Suppressor macrophage (primary cell): ENCODE results near the gene TCN1.
"Not testable (repeated sequence)": the region's sequence is repeated elsewhere in the genome, so short reads cannot be mapped to it uniquely, and the experiment has no call there.

Experiments
- DNase-seq, 4 experiments: peaks; one replicate each; pipeline ENCODE4 v3.0.0-alpha.2; 2020 to 2022
- total RNA-seq, 17 experiments: gene quantifications; one replicate each; lab custom pipeline; 2026; ENCODE audit warnings: mixed read lengths in 6 of 17, inconsistent platforms in 3 of 17; lab: John Stamatoyannopoulos, UW

TCN1 gene
- total RNA-seq = 0 to 1.7 (median 0.17) reads per million in 17 experiments

DNA sequence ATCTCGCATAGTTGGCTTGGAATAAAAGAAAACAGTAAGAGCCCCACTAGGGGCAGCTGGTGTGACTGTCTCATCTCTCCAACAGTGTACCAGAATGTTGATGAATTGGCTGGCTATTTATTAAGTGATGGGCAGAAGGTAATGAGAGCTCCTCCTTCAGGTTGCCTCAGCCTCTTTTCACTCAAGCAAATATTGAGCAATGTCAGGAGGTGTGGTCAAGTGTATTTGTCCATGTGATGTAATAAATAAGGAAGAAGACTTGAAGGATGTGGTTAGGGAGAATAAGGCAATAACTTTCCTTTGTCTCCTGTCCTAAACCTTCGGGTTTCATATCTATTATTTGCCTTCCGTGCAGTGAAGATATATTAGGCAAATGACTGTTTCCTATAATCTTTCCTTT is at the start of gene TCN1:
Gene TCN1, minus strand, starts transcription at position 91 of the 400 bp plus-strand sequence. Its CDS starts 17 bp downstream, at position 74.
- DNase-seq = peak; percentile 63 to 88 (median 80)

DNA sequence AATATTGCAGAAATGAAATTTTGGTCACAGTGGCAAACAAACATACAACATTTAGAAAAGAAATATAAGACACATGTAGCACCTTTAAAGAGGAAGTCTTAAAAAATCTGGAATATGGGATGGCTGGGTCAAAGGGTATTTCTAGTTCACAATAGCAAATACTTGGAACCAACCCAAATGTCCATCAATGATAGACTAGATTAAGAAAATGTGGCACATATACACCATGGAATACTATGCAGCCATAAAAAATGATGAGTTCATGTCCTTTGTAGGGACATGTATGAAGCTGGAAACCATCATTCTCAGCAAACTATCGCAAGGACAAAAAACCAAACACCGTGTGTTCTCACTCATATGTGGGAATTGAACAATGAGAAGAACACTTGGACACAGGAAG is 37.3 kb upstream of the TCN1 start:
- DNase-seq = not testable (repeated sequence)

DNA sequence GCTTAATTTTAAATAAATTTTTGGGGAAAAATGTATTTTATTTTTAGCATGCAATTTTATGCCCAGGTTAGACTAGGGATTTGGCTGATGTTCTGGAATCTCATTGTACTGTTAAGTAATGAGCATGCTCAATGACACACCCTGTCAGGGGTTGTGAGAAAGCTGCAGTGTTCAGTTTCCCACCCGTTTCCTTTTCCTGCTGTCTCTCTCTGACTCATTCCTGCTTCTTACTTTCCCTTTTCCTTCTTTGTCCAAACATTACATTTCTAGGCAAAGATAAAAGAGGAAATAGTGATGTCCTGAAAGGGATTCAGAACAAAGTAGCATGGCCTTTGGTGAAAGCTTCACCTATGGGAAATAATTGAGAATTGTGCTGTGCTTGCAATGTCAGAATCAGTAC is 35.0 kb upstream of the TCN1 start:
- DNase-seq = peak; percentile 59 to 81 (median 62)

GRCh38 chr11:59900366-59901126 is 34.3 kb upstream of the TCN1 start:
- no peak for DNase-seq

DNA sequence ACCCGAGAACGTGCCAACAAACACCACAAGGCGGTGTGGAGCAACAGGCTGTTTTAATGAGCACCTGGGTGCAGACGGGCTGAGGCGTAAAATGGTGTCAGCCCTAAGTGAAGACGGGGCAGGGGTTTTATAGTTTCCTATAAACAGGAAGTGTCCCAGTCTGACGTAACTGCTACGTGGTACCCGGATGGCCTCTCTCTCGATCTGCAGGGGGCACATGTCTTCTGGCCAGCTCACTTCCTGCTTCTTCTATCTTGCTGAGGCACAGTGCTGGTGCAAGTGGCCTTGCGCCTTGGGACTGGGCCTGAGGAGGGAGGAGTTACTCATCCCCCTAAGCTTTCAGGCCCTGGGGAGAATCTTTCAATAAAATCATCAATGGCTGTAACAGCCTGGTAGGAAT is 33.2 kb upstream of the TCN1 start:
- DNase-seq = peak in 3 of 4 experiments; percentile 19 to 43 (median 37)

DNA sequence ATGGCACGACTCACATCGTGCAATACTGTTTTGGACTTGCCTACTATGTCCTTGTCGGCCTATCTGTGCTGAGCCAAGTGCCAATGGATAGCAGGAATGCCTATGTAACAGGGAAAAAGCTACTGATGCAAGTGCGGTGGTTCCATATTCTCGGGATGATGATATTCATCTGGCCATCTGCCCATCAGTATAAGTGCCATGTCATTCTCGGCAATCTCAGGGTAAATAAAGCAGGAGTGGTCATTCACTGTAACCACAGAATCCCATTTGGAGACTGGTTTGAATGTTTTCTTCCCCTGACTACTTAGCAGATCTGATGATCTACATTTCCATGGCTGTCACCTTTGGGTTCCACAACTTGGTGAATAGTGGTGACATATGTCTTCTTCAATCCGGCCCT is 32.4 kb upstream of the TCN1 start:
- DNase-seq = no peak

DNA sequence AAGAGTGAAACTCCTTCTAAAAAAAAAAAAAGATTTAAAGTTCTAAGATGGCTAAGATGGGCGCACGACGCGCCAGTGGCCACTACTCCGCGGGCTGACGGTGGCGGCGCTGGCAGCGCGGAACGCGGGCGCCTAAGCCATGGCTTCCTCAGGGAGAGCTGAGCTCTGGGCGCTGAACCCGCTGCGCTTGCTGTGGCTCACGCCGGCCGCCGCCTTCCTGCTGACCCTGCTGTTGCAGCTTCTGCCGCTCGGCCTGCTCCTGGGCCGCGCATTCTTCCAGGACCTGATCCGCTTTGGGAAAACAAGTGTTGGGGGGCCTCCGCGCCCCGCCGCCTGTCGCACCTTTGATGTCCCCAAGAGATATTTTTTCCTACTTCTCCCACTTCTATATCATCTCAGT is 31.8 kb upstream of the TCN1 start:
- no peak for DNase-seq

DNA sequence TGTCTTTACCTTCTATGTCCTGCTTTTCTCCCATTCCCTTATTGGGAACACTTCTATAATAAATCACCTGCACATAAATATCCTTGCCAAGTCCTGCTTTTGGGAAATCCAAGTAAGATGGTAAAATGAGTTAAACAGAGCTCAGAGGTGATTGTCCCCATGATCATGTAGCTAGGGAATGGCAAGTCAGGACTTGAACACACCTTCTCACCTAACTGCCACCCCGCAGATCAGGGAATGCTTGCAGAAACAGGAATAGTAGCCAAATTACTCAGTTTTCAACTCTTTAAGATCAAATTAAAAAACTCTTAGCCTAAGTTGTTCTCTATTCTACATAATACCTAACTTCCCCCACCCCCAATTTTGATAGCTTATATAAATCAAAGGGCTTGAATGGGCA is 28.3 kb upstream of the TCN1 start:
- DNase-seq = no peak

- DNase-seq = peak; percentile 68 to 90 (median 81)
These were observed 25.5 kb upstream of the TCN1 start for GRCh38 chr11:59891781-59892181.

GRCh38 chr11:59887156-59887555 is 20.9 kb upstream of the TCN1 start:
- DNase-seq = not testable (repeated sequence)

DNA sequence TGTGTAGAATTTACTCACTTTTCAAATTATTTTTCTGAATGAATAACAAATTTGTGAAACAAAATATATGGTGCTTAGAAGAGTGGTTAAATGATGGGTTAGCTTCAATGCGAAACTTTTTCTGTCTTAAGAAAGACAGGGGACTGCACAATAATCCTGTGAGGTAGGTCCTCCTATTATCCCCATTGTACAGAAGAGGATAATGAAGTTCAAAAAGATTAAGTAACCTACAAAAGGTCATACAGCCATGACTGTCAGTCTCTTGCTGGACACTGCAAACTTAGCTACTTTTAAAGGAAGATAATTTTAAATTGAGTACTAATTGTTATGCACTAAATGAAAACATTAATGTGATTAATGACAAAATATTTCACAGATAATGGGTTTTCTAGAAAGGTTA is 17.3 kb upstream of the TCN1 start:
- no peak for DNase-seq

DNA sequence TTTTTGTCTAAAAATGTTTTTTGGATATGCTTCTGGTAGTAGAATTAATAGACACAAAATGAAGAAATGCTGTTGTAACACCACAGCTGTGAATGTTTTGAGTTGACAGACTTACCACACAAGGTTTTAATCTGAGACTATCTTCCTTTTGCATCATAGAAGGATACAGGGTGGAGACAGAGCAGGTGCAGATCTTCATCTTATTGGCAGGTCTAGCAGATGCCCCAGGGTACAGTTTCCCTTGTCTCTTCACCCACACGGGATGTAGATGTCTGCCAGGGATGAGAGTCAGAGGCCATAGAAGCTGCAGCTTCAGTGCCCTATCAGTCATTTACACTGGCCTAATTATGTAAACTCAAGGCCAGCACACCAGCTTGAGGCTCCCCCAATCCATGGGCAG is 13.3 kb upstream of the TCN1 start:
- DNase-seq = no peak

- no peak for DNase-seq
These were observed 12.3 kb upstream of the TCN1 start, which contains the start of gene OOSP3 for GRCh38 chr11:59878575-59878974. OOSP3 (plus strand) TSS chr11:59878782; CDS start chr11:59878809, 27 bp downstream.

GRCh38 chr11:59877784-59878183 is 11.5 kb upstream of the TCN1 start:
- DNase-seq = no peak

GRCh38 chr11:59877325-59877724 is 11.0 kb upstream of the TCN1 start:
- no peak for DNase-seq

GRCh38 chr11:59875856-59876519 is 9.7 kb upstream of the TCN1 start:
- no peak for DNase-seq

- no peak for DNase-seq
These were observed 5.8 kb upstream of the TCN1 start for GRCh38 chr11:59872076-59872475.

DNA sequence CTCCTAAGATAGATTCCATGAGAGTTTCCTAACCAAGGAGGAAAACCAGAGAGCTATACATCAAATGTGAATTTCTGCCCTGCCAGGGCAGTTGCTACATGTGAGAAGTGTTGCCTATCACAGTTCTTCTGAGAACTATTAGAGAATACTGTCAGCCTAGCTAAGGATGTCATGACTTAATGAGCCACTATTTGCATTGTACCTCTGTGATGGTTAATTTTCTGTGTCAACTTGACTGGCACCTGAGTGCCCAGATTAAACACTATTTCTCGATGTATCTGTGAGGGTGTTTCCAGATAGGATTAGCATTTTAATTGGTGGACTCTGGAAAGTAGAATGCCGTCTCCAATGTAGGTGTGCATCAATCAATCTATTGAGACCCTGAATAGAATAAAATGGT is 1.7 kb upstream of the TCN1 start:
- DNase-seq = no peak

- peak; percentile 7 to 59 (median 38) for DNase-seq
These were observed 549 bp upstream of the TCN1 start for GRCh38 chr11:59866836-59867235.

GRCh38 chr11:59865031-59865430 is 1.3 kb downstream of the TCN1 start:
- DNase-seq = peak; percentile 53 to 72 (median 60)

GRCh38 chr11:59862252-59862651 is 4.0 kb downstream of the TCN1 start:
- peak in 1 of 4 experiments; percentile 9 for DNase-seq

GRCh38 chr11:59859673-59860072 is 6.6 kb downstream of the TCN1 start:
- peak in 1 of 4 experiments; percentile 9 for DNase-seq
